HG02588 (cell line): ENCODE results near the gene ZFR.
"Not testable (repeated sequence)": the region's sequence is repeated elsewhere in the genome, so short reads cannot be mapped to it uniquely, and the experiment has no call there.

Source experiments
- ATAC-seq: cut with Tn5 transposase; IDR thresholded peaks from one replicate; pipeline ENCODE4 v1.9.1; 2021; ENCODE audit warnings: mild to moderate bottlenecking, moderate library complexity; ENCODE audit not compliant: unreplicated experiment

ZFR gene

DNA sequence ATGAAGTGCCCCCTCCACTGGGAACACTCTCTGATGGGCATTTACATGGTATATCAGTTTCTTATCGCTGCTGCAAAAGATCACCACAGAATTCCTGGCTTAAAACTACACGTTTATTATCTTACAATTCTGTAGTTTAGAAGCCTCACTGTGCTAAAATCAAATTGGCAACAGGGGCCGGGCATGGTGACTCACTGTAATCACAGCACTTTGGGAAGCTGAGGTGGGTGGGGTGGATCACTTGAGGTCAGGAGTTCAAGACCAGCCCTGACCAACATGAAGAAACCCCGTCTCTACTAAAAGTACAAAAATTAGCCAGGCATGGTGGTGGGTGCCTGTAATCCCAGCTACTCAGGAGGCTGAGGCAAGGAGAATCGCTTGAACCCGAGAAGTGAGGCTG is 7.8 kb upstream of the ZFR start:
- not testable (repeated sequence) for ATAC-seq

DNA sequence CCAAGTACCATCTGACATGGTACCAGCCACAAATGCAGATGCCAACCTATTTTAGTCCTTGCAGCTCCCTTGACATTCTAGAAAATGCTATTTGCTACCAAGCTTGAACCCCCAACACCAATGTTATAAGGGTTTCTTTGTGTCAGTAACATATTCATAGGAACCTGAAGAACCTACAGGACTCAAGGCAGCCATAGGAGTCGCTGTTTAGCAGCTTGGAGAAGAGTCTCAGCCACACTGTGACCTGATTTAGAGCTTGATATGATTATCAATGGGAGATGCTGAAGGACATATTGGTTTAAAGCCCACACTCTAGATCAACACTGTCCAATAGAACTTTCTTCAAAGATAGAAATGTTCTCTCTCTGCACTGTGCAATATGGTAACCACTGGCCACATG is 6.4 kb upstream of the ZFR start:
- no peak for ATAC-seq

GRCh38 chr5:32449262-32449661 is 4.7 kb upstream of the ZFR start:
- no peak for ATAC-seq

- no peak for ATAC-seq
Observed at GRCh38 chr5:32446630-32447029, 2.1 kb upstream of the ZFR start.

- no peak for ATAC-seq
Observed at GRCh38 chr5:32445831-32446614, 1.5 kb upstream of the ZFR start.

DNA sequence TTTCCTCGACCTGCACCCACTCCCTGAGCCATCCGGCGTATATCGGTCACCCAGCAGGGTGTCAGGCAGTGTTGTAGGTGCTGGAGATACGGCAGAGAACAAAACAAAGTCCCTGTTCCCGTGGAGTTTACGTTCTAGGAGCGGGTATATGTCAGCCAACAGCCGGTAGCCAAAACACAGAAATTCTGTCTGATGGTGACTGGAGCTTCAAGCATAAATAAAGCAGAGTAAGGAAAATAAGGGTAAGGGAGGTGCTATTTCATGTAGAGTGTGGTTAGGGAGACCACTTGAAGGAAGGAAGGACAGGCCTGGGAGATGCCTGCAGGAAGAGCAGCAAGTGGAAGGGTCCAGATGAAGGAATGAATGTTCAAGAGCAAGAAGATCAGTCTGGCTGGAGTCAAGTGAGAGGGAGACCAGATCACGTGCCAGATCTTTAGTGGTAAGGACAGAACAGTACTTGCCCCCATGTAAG is 783 bp upstream of the ZFR start:
- ATAC-seq, result no peak

DNA sequence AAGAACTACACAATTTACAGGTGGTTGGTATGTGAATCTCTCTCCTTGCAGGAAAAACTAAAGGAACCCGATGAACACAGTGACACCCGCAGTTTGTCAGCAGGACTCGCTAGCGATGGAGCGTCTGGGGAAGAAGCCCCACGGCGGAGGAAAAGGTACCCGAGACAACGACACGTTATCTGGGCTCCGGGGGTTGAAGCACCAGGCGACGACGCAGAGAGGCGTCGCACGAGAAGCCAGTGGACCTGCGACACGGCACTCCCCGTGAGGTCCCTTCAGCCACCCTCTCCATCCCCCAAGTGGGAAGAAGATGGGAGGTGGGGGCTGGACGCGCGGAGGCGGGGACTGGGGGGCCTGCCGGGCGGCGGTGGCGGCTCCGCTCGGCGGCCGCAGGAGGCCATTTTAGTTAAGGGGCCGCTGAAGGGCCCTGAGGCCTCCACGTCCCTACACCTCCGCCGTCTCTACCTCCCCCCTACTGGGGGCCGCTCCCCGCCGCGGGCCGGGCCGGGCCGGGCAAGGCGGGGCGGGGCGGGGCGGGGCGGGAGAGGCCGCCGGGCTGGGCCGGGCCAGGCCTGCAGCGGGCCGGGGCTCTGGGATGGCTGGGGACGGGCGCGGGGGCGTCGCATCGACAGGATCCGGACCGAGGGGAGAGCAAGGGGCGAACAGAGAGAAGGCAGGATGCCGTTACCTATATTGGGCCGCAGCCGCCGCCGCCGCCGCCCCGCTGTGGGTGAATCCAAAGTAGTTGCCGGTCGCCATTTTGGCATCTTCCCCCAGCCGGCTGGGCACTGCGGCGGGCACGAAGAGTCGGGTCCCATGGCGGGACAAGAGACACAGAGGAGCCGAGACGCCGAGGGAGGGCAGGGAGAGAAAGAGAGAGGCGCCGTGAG is 754 bp downstream of the ZFR start:
- peak; percentile 44 for ATAC-seq

DNA sequence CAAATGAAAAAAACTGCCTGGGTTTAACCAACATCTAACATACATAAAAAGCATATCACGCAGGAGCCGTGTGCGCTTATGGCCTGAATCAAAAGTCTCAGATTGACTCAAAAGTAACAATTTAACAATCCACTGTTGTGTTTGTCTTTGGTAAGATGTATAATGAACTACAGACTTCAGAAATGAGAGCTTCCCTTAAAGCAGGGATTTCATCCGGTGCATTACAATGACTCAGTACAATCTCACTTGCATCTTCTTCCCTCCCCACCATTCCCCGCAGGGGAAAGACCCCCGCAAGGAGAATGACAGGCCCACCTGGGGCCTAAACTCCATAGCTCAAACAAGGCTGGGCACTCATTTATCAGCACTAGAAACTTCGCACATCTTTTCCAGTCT is 1.4 kb downstream of the ZFR start:
- ATAC-seq, result peak; percentile 28

- ATAC-seq, result no peak
Observed at GRCh38 chr5:32439086-32439642, 5.4 kb downstream of the ZFR start.

GRCh38 chr5:32436553-32437242 is 7.8 kb downstream of the ZFR start:
- no peak for ATAC-seq

DNA sequence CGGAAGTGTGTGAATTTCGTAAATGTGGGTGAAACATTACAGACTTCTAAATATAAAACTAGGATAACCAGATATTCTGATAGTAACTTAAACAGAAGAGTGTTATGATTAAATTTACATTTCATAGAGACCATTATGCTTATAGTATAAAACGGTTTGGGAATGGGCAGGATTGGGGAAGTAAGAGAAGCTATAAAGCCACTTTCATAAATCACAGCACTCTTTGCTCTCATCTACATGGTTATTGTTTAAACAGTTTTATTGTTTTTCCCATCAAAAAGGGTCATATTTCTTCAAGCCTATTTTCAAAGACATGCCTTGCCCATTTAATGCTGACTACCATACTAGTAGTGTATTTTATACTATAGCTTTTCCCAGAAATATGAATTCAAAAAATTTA is 9.2 kb downstream of the ZFR start:
- no peak for ATAC-seq

DNA sequence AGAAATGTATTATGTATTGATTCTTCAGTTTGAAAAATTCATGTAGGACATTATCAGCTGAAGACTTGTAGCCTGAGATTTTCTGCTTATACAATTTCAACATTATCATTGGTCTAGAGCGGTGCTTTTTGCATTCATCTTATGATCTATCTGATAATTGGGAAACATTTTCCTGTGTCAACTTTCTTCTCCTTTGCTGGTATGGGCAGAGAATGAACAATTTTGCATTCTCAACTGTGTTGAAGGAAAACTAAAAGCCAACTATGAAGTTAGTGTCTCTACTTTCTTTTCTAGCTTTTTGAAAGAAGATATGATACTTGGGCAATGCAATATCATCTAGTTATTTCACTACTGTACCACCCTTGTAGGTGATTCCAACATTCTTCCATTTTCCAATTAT is 10.3 kb downstream of the ZFR start:
- ATAC-seq, result no peak

DNA sequence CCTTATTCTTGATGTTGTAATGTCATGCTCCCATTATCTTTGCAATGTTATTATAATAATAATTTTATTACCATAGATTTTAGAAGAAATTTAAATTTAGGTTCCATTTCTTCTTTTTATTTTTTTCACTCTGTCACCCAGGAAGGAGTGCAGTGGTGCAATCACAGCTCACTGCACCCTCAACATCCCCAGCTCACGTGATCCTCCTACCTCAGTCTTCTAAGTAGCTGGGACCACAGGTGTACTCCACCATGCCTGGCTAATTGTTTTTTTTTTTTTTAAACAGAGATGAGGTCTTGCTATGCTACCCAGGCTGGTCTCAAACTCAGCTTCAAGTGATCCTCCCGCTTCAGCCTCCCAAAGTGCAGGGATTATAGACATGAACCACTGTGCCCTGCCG is 11.9 kb downstream of the ZFR start:
- ATAC-seq, result no peak

DNA sequence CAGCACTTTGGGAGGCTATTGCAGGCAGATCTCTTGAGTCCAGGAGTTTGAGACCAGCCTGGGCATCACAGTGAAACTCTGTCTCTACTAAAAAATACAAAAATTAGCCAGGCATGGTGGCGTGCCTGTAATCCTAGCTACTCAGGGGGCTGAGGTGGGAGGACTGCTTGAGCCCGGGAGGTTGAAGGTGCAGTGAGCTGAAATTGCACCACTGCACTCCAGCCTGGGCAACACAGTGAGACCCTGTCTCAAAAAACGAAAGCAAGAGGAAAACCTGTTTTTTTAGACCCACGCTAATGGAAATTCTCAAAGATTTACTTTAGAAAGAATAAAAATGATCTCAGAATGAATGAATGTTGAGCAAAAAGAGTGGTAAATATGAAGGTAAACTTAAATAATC is 13.7 kb downstream of the ZFR start:
- ATAC-seq, result not testable (repeated sequence)

DNA sequence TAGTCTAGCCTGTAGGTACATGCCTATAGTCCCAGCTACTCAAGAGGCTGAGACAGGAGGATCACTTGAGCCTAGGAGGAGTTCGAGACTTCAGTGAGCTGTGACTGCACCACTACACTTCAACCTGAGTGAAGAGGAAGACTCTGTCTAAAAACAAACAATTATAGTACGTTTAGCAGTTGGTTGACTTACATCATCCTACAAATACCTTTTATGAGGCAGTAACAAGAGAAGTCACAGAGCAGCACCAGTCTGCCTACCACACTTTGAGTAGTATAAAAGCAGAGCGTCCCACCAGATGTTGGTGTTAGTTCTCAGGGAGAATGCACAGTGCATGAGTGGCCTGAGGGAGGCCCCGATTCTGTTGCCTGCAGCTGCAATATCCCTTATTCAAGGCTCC is 16.1 kb downstream of the ZFR start:
- no peak for ATAC-seq

GRCh38 chr5:32426440-32427151 is 17.9 kb downstream of the ZFR start:
- no peak for ATAC-seq

DNA sequence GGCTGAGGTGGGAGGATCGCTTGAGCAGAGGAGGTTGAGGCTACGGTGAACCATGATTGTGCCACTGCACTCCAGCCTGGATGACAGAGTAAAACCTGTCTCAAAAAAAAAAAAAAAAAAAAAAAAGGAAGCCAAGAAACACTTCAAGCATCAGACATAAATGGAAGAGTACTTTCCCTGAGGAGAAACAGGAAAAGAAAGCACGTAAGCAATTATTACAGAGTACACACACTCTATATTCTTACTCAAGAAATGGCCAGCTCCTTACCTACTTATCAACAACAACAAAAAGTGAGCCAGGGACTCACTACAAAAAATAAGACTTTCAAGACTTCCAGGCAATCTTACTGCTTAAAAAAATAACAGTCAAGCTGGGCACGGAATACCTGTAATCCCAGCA is 21.8 kb downstream of the ZFR start:
- ATAC-seq, result no peak

GRCh38 chr5:32421075-32421474 is 23.5 kb downstream of the ZFR start:
- no peak for ATAC-seq

DNA sequence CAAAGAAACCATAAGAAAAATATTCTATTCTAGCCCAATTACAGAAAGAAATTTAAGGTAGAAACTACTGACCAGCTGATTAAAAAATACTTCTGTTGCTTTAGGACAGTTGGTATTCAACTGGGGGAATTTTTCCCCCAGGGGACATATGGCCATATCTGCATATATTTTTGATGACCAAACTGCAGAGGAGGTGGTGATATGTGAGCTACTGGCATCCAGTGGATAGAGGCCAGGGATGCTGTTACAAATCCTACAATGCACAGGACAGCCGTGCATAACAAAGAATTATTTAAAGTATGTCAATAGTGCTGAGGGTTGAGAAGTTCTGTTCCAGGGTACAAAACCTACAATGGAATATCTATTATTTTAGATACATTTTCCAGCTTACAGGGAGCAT is 24.0 kb downstream of the ZFR start:
- ATAC-seq, result no peak

- ATAC-seq, result no peak
Observed at GRCh38 chr5:32419791-32420190, 24.7 kb downstream of the ZFR start.
